Iris pigment epithelial cell (primary cell): ENCODE measurements around the gene DAPP1.
"Not testable (repeated sequence)": the region's sequence is repeated elsewhere in the genome, so short reads cannot be mapped to it uniquely, and the experiment has no call there.

Experiments
- DNase-seq: peaks from one replicate; pipeline ENCODE4 v3.0.0-alpha.2; 2011; ENCODE audit warnings: low read depth

The DAPP1 gene

GRCh38 chr4:99824070-99824599, 7.5 kb downstream of the DAPP1 start:
- DNase-seq = no peak

GRCh38 chr4:99825272-99825671, 8.6 kb downstream of the DAPP1 start:
- no peak for DNase-seq

- no peak for DNase-seq
Measured at GRCh38 chr4:99826016-99826415, 9.4 kb downstream of the DAPP1 start.

GRCh38 chr4:99827454-99827853, 10.8 kb downstream of the DAPP1 start:
- DNase-seq = peak; percentile 10

GRCh38 chr4:99827857-99828256, 11.2 kb downstream of the DAPP1 start:
- no peak for DNase-seq

GRCh38 chr4:99828477-99828876, 11.8 kb downstream of the DAPP1 start:
- DNase-seq = no peak

- not testable (repeated sequence) for DNase-seq
Measured at GRCh38 chr4:99830051-99830450, 13.4 kb downstream of the DAPP1 start.

- DNase-seq = no peak
Measured at GRCh38 chr4:99832321-99832720, 15.7 kb downstream of the DAPP1 start.

GRCh38 chr4:99832758-99833157, 16.1 kb downstream of the DAPP1 start:
- DNase-seq = no peak

- no peak for DNase-seq
Measured at GRCh38 chr4:99833756-99834155, 17.1 kb downstream of the DAPP1 start.

- no peak for DNase-seq
Measured at GRCh38 chr4:99834569-99834968, 17.9 kb downstream of the DAPP1 start.

GRCh38 chr4:99835942-99836341, 19.3 kb downstream of the DAPP1 start:
- no peak for DNase-seq

GRCh38 chr4:99838927-99839326, 22.3 kb downstream of the DAPP1 start:
- DNase-seq = no peak

GRCh38 chr4:99841129-99841528, 24.5 kb downstream of the DAPP1 start:
- no peak for DNase-seq

GRCh38 chr4:99843413-99843812, 26.8 kb downstream of the DAPP1 start:
- DNase-seq = no peak

GRCh38 chr4:99844048-99844447, 27.4 kb downstream of the DAPP1 start:
- no peak for DNase-seq

GRCh38 chr4:99845179-99845578, 28.6 kb downstream of the DAPP1 start:
- no peak for DNase-seq

GRCh38 chr4:99845708-99846469, 29.3 kb downstream of the DAPP1 start:
- DNase-seq = no peak

- DNase-seq = no peak
Measured at GRCh38 chr4:99846891-99847290, 30.3 kb downstream of the DAPP1 start.

GRCh38 chr4:99847362-99847976, 30.8 kb downstream of the DAPP1 start:
- DNase-seq = no peak

- DNase-seq = no peak
Measured at GRCh38 chr4:99848591-99849001, 32.0 kb downstream of the DAPP1 start.

- DNase-seq = no peak
Measured at GRCh38 chr4:99852199-99852749, 35.6 kb downstream of the DAPP1 start.

GRCh38 chr4:99853190-99853589, 36.6 kb downstream of the DAPP1 start:
- no peak for DNase-seq
